Loucy (cell line): ENCODE results near the gene GPN2.
A peak's percentile ranks its signal among the peaks of the same experiment; 100 is the strongest.

Experiments used
- H2AFZ ChIP-seq: fragments of 200-600 bp; sonication (generic); 2 replicates; pipeline ENCODE4 v1.6.0; 2016; ENCODE audit warnings: antibody characterized with exemption, mild to moderate bottlenecking, low read length, moderate library complexity
- H3F3A ChIP-seq: fragments of 200-600 bp; 2 replicates; pipeline ENCODE4 v1.6.0; 2016; ENCODE audit warnings: antibody characterized with exemption, low read depth, mild to moderate bottlenecking
- H3K27me3 ChIP-seq: fragments of 200-600 bp; sonication (generic); 2 replicates; pipeline ENCODE4 v1.6.1; 2014; ENCODE audit warnings: low read length, mild to moderate bottlenecking; ENCODE audit not compliant: insufficient read depth, poor library complexity, severe bottlenecking
- H3K36me3 ChIP-seq: fragments of 200-600 bp; sonication (generic); 2 replicates; pipeline ENCODE4 v1.6.1; 2016; ENCODE audit warnings: low read length; ENCODE audit not compliant: insufficient read depth
- H3K4me1 ChIP-seq: fragments of 200-600 bp; sonication (generic); 2 replicates; pipeline ENCODE4 v1.5.1; 2014; ENCODE audit warnings: low read length, mild to moderate bottlenecking; ENCODE audit not compliant: insufficient read depth, poor library complexity, severe bottlenecking
- H3K4me2 ChIP-seq: fragments of 200-600 bp; sonication (generic); 2 replicates; pipeline ENCODE4 v1.6.0; 2014; ENCODE audit warnings: antibody characterized with exemption, low read length, low read depth, mild to moderate bottlenecking; ENCODE audit not compliant: poor library complexity, severe bottlenecking
- H3K4me3 ChIP-seq: fragments of 200-600 bp; sonication (generic); 2 replicates; pipeline ENCODE4 v1.5.1; 2014; ENCODE audit warnings: low read length, mild to moderate bottlenecking, mixed read lengths; ENCODE audit not compliant: poor library complexity, severe bottlenecking
- H3K79me2 ChIP-seq: fragments of 200-600 bp; sonication (generic); 2 replicates; pipeline ENCODE4 v1.6.1; 2014; ENCODE audit warnings: low read length; ENCODE audit not compliant: insufficient read depth
- H3K9ac ChIP-seq: fragments of 200-600 bp; sonication (generic); 2 replicates; pipeline ENCODE4 v1.6.0; 2014; ENCODE audit warnings: mild to moderate bottlenecking, low read depth, low read length, moderate library complexity; ENCODE audit not compliant: poor library complexity, severe bottlenecking
- H3K9me2 ChIP-seq: fragments of 200-600 bp; sonication (generic); replicated peaks from 2 replicates; pipeline ENCODE4 v1.6.1; 2016; ENCODE audit warnings: low read depth, low read length, mixed read lengths
- H3K9me3 ChIP-seq: fragments of 200-600 bp; sonication (generic); 2 replicates; pipeline ENCODE4 v1.6.1; 2014; ENCODE audit warnings: mild to moderate bottlenecking, antibody characterized with exemption, low read length, low read depth; ENCODE audit not compliant: insufficient read depth
- H4K20me1 ChIP-seq: fragments of 200-600 bp; sonication (generic); 2 replicates; pipeline ENCODE4 v1.6.0; 2014; ENCODE audit warnings: antibody characterized with exemption, low read length, mild to moderate bottlenecking; ENCODE audit not compliant: insufficient read depth, poor library complexity, severe bottlenecking
- EZH2phosphoT487 ChIP-seq: fragments of 200-600 bp; IDR thresholded peaks from 2 replicates; pipeline ENCODE4 v1.6.1; 2018; ENCODE audit warnings: antibody characterized with exemption, mild to moderate bottlenecking, moderate library complexity, borderline replicate concordance
- TF ChIP-seq, protein P1 (sequence below): fragments of 200-600 bp; sonication (generic); conservative IDR thresholded peaks from 2 replicates; pipeline ENCODE4 v1.5.1; 2014; ENCODE audit warnings: mild to moderate bottlenecking, antibody characterized with exemption, low read length

GPN2 gene

DNA sequence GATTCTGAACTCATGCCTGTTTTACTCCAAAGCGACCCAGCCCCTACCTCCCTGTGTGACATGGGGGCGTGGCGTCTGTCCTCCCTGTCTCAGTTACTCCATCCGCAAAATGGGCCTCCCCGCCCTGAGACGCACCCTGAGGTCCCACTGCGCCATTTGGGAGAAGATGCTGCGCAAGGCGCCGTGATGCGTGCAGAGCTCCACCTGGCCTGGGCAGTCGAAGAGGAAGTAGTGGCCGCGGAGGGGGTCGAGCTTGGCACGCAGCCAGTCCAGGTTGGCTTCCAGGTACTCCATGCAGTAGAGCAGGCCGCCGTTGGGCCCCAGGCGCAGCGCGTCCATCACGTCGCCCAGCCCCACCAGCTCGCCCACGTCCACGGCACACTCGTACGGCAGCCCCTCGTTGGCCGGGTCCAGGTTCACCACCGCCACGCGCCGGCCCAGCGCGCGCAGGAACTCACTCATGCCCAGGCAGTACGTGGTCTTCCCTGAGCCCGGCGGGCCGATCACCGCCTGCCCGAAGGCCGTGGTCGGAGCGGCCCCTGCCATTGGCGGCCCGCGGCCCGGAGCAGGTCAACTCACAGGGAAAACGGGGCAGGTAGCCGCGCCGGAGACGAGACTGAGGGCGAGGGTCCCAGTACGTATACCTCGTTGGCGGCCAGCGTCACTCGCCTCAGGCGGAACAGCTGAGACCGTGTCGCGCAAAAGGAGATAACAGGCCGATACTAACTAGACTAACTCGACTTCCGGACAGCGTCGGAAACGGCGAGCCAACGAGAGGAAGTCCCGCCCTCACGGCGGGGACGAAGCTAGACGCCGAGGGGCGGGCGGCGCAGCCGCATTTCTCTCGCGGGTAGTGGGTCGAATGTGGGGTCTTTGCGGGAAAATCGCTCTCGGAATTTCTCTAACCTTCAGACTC is at the start of gene GPN2:
Gene GPN2 (minus strand): TSS at position 733 of the 916 bp plus-strand sequence. CDS start 187 bp downstream, at position 546.
- H3K27me3 ChIP-seq, result no peaks in the 10 kb centered on the region
- peaks cover 24% of the 10 kb centered on the region for H3K79me2 ChIP-seq
- H3K36me3 ChIP-seq, result peaks cover 23% of the 10 kb centered on the region; the same call in 1 of the 2 replicates
- H3K4me3 ChIP-seq, result peak within 1 kb of the TSS; percentile 86
- H4K20me1 ChIP-seq, result peaks cover 15% of the 10 kb centered on the region
- H3K9me3 ChIP-seq, result no peaks in the 10 kb centered on the region
- peak within 1 kb of the TSS; percentile 95 for H3K4me2 ChIP-seq
- H3K4me1 ChIP-seq, result peaks cover 20% of the 10 kb centered on the region
- H3F3A ChIP-seq, result no peaks in the 10 kb centered on the region
- peak within 1 kb of the TSS; percentile 87 for H3K9ac ChIP-seq
- H2AFZ ChIP-seq, result peak within 1 kb of the TSS; percentile 96
- H3K9me2 ChIP-seq, result no peaks in the 10 kb centered on the region
- TF ChIP-seq, protein P1, sequence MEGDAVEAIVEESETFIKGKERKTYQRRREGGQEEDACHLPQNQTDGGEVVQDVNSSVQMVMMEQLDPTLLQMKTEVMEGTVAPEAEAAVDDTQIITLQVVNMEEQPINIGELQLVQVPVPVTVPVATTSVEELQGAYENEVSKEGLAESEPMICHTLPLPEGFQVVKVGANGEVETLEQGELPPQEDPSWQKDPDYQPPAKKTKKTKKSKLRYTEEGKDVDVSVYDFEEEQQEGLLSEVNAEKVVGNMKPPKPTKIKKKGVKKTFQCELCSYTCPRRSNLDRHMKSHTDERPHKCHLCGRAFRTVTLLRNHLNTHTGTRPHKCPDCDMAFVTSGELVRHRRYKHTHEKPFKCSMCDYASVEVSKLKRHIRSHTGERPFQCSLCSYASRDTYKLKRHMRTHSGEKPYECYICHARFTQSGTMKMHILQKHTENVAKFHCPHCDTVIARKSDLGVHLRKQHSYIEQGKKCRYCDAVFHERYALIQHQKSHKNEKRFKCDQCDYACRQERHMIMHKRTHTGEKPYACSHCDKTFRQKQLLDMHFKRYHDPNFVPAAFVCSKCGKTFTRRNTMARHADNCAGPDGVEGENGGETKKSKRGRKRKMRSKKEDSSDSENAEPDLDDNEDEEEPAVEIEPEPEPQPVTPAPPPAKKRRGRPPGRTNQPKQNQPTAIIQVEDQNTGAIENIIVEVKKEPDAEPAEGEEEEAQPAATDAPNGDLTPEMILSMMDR, result no peak

DNA sequence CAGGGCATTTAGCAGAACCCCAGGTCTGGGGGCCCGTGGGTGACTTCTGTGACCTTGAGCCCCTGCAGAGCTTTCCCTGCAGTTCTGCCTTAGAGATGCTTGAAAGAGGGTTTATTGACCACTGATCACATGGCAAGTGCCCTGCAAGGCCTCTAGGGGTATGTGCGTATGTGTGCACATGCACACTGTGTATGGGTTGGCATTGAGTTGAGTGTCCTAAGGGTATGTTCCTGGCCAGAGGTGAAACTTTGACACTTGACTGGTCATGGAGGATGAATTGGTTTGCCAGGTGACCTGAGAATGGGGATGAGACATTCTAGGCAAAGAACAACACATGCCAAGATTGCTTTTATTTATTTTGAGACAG is 48.6 kb upstream of the GPN2 start:
- Histone ChIP-seq H3K4me2 (no peak overlapping the region), H4K20me1 (peaks cover 11% of the 10 kb centered on the region), H3K4me3 (no peak overlapping the region), H3K4me1 (no peaks in the 10 kb centered on the region), H3K27me3 (no peaks in the 10 kb centered on the region), H3K9ac (no peak overlapping the region), H3K9me2 (no peaks in the 10 kb centered on the region), H3K79me2 (peaks cover 22% of the 10 kb centered on the region; the same call in 1 of the 2 replicates), H3F3A (no peaks in the 10 kb centered on the region), H3K36me3 (peaks cover 54% of the 10 kb centered on the region; the same call in 1 of the 2 replicates), H3K9me3 (no peaks in the 10 kb centered on the region), H2AFZ (no peak overlapping the region)
- TF ChIP-seq EZH2phosphoT487, result no peak
- TF ChIP-seq, protein P1, result no peak

DNA sequence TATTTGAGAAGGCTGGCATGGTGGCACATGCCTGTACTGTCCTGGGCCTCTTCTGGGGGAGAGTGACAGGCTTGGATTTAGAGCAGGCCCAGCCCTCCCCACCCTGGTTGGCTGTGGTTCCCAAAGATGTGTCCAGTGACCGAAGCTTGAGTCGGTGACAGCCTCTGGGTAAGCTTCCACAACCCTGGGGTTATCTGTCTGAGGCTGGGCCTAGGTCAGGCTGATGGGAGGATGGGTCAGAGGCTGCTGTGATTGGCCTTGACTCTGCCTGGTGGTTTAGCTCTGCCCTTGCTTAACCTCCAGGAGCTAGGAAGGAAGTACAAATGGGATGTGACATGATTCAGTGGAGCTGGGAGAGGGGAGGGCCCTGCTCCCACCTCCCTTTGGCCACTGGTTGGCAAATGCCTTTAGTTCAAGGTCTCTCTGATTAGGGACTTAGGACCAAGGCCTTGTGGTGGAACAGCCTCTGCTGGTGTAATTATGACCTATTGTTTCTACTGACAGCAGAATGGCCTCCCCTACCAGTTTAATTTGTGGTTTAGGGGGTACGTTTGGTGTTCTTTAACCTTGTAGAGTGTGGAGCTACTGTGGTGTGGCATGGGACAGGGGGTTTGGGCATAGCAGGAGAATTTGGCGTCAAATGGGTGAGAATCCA is 48.0 kb upstream of the GPN2 start:
- peaks cover 51% of the 10 kb centered on the region; the same call in 1 of the 2 replicates for H3K36me3 ChIP-seq
- no peak overlapping the region for H3K4me2 ChIP-seq
- H3K9ac ChIP-seq, result no peak overlapping the region
- H3F3A ChIP-seq, result no peaks in the 10 kb centered on the region
- H3K9me2 ChIP-seq, result no peaks in the 10 kb centered on the region
- H3K4me1 ChIP-seq, result no peaks in the 10 kb centered on the region
- no peaks in the 10 kb centered on the region for H3K9me3 ChIP-seq
- H2AFZ ChIP-seq, result no peak overlapping the region
- peaks cover 11% of the 10 kb centered on the region for H4K20me1 ChIP-seq
- no peak overlapping the region for H3K4me3 ChIP-seq
- TF ChIP-seq, protein P1, result no peak
- no peak for TF ChIP-seq EZH2phosphoT487
- H3K27me3 ChIP-seq, result no peaks in the 10 kb centered on the region
- peaks cover 22% of the 10 kb centered on the region; the same call in 1 of the 2 replicates for H3K79me2 ChIP-seq
